Left ventricle myocardium inferior (tissue), 1 donor: ENCODE results near the gene JAGN1. TPM values are rescaled to one million over a fixed set of nuclear protein-coding genes. Genes with fewer than 3 reads are reported as not detected.
"Not testable (repeated sequence)": the region's sequence is repeated elsewhere in the genome, so short reads cannot be mapped to it uniquely, and the experiment has no call there.

Experiments
- DNase-seq: peaks from one replicate; pipeline ENCODE4 v3.0.0-alpha.2; 2020
- H3K27ac ChIP-seq: fragments of 200-600 bp; replicated peaks from 2 replicates; pipeline ENCODE4 v1.8.0; 2021
- H3K27me3 ChIP-seq: fragments of 200-600 bp; 2 replicates; pipeline ENCODE4 v1.8.0; 2021; ENCODE audit warnings: low read depth
- H3K36me3 ChIP-seq: fragments of 200-600 bp; 2 replicates; pipeline ENCODE4 v1.8.0; 2021
- H3K4me1 ChIP-seq: fragments of 200-600 bp; 2 replicates; pipeline ENCODE4 v1.8.0; 2021
- H3K4me3 ChIP-seq: fragments of 200-600 bp; 2 replicates; pipeline ENCODE4 v1.8.0; 2021; ENCODE audit warnings: mild to moderate bottlenecking, moderate library complexity
- H3K9me3 ChIP-seq: fragments of 200-600 bp; replicated peaks from 2 replicates; pipeline ENCODE4 v1.8.0; 2021
- CTCF ChIP-seq: fragments of 200-600 bp; IDR thresholded peaks from 2 replicates; pipeline ENCODE4 v1.8.0; 2021; ENCODE audit warnings: antibody characterized with exemption, mild to moderate bottlenecking, borderline replicate concordance
- intact Hi-C: fragments of 100-400 bp; cut with micrococcal nuclease; formaldehyde crosslinking; loops from one replicate; pipeline ENCODE4 v1.11.0; 2022
- total RNA-seq: library from RNA; stranded (reverse); fragmentation: NEBNext Ultra II Directional; extraction: Animal tissue kit (Norgen Biotek cat#: 25700); gene quantifications from one replicate; pipeline ENCODE4 v1.2.1, GENCODE V29; 2021
- donor health status: DM: no; HTN: yes; CAD: no; lungs with severe emphysema.

JAGN1 gene
- total RNA-seq, 1 donor from 2014 or later: 17.5 TPM

- no peak overlapping the region for H3K27ac ChIP-seq
- TF ChIP-seq CTCF: no peak
Observed at GRCh38 chr3:9866639-9867038, 23.8 kb upstream of the JAGN1 start.

GRCh38 chr3:9867106-9867505, 23.3 kb upstream of the JAGN1 start:
- no peak for TF ChIP-seq CTCF
- Histone ChIP-seq H3K27me3 (no peaks in the 10 kb centered on the region), H3K27ac (no peak overlapping the region), H3K4me1 (peaks cover 23% of the 10 kb centered on the region), H3K9me3 (no peaks in the 10 kb centered on the region), H3K4me3 (no peak overlapping the region), H3K36me3 (no peaks in the 10 kb centered on the region)
- intact Hi-C loops: no loop called here
- DNase-seq: no peak

More at GRCh38 chr3:9866639-9867038, 23.8 kb upstream of the JAGN1 start:
- Histone ChIP-seq H3K4me3 (no peak overlapping the region), H3K27me3 (no peaks in the 10 kb centered on the region), H3K4me1 (peaks cover 23% of the 10 kb centered on the region), H3K9me3 (no peaks in the 10 kb centered on the region), H3K36me3 (no peaks in the 10 kb centered on the region)
- intact Hi-C loops: no loop called here
- DNase-seq: no peak

GRCh38 chr3:9869955-9870354, 20.5 kb upstream of the JAGN1 start:
- DNase-seq: no peak
- H3K27ac ChIP-seq: no peak overlapping the region
- H3K4me3 ChIP-seq: no peak overlapping the region
- H3K9me3 ChIP-seq: no peaks in the 10 kb centered on the region
- H3K36me3 ChIP-seq: no peaks in the 10 kb centered on the region
- H3K4me1 ChIP-seq: peaks cover 2% of the 10 kb centered on the region
- intact Hi-C loops: no loop called here
- no peak for TF ChIP-seq CTCF
- H3K27me3 ChIP-seq: no peaks in the 10 kb centered on the region

- intact Hi-C loops: no loop called here
- no peak overlapping the region for H3K27ac ChIP-seq
- TF ChIP-seq CTCF: no peak
- H3K4me1 ChIP-seq: no peaks in the 10 kb centered on the region
- DNase-seq: no peak
- no peaks in the 10 kb centered on the region for H3K36me3 ChIP-seq
- no peaks in the 10 kb centered on the region for H3K27me3 ChIP-seq
- H3K9me3 ChIP-seq: no peaks in the 10 kb centered on the region
- H3K4me3 ChIP-seq: no peak overlapping the region
Observed at GRCh38 chr3:9870978-9871377, 19.4 kb upstream of the JAGN1 start.

GRCh38 chr3:9872067-9872466, 18.3 kb upstream of the JAGN1 start:
- H3K27me3 ChIP-seq, H3K4me1 ChIP-seq, DNase-seq, intact Hi-C loops, H3K4me3 ChIP-seq, H3K27ac ChIP-seq, H3K36me3 ChIP-seq, H3K9me3 ChIP-seq: not testable (repeated sequence)

GRCh38 chr3:9875448-9875847, 15.0 kb upstream of the JAGN1 start:
- intact Hi-C loops: no loop called here
- Histone ChIP-seq H3K27me3 (no peaks in the 10 kb centered on the region), H3K36me3 (no peaks in the 10 kb centered on the region), H3K4me3 (no peak overlapping the region), H3K27ac (no peak overlapping the region), H3K4me1 (no peaks in the 10 kb centered on the region), H3K9me3 (no peaks in the 10 kb centered on the region)
- TF ChIP-seq CTCF: no peak
- no peak for DNase-seq

- H3K27ac ChIP-seq, intact Hi-C loops, H3K4me1 ChIP-seq, H3K4me3 ChIP-seq, H3K27me3 ChIP-seq, DNase-seq, H3K36me3 ChIP-seq, H3K9me3 ChIP-seq: not testable (repeated sequence)
Observed at GRCh38 chr3:9876255-9876654, 14.2 kb upstream of the JAGN1 start.
